HG02870 (cell line): Measurements from ENCODE around the gene PRIM2.
A peak's percentile ranks its signal among the peaks of the same experiment; 100 is the strongest.
"Not testable (repeated sequence)": the region's sequence is repeated elsewhere in the genome, so short reads cannot be mapped to it uniquely, and the experiment has no call there.

Experiments used
- ATAC-seq: cut with Tn5 transposase; IDR thresholded peaks from one replicate; pipeline ENCODE4 v1.9.1; 2021; ENCODE audit warnings: mild to moderate bottlenecking, moderate library complexity; ENCODE audit not compliant: unreplicated experiment

Gene PRIM2

GRCh38 chr6:57496251-57496650, 178.8 kb downstream of the PRIM2 start:
- not testable (repeated sequence) for ATAC-seq

- ATAC-seq: not testable (repeated sequence)
These were observed 183.1 kb downstream of the PRIM2 start for GRCh38 chr6:57500368-57501021.

GRCh38 chr6:57502387-57502786, 185.0 kb downstream of the PRIM2 start:
- not testable (repeated sequence) for ATAC-seq

- ATAC-seq: not testable (repeated sequence)
These were observed 187.8 kb downstream of the PRIM2 start for GRCh38 chr6:57505251-57505650.

GRCh38 chr6:57510390-57510789, 193.0 kb downstream of the PRIM2 start:
- not testable (repeated sequence) for ATAC-seq

- not testable (repeated sequence) for ATAC-seq
These were observed 197.7 kb downstream of the PRIM2 start for GRCh38 chr6:57515171-57515570.

- ATAC-seq: not testable (repeated sequence)
These were observed 198.4 kb downstream of the PRIM2 start for GRCh38 chr6:57515845-57516244.

- ATAC-seq: not testable (repeated sequence)
These were observed 199.3 kb downstream of the PRIM2 start for GRCh38 chr6:57516776-57517175.

GRCh38 chr6:57519198-57519597, 201.8 kb downstream of the PRIM2 start:
- not testable (repeated sequence) for ATAC-seq

- ATAC-seq: not testable (repeated sequence)
These were observed 203.7 kb downstream of the PRIM2 start for GRCh38 chr6:57521085-57521484.

- not testable (repeated sequence) for ATAC-seq
These were observed 205.8 kb downstream of the PRIM2 start for GRCh38 chr6:57523221-57523620.

- ATAC-seq: not testable (repeated sequence)
These were observed 212.3 kb downstream of the PRIM2 start for GRCh38 chr6:57529755-57530154.

- not testable (repeated sequence) for ATAC-seq
These were observed 215.2 kb downstream of the PRIM2 start for GRCh38 chr6:57532660-57533059.

- ATAC-seq: not testable (repeated sequence)
These were observed 217.7 kb downstream of the PRIM2 start for GRCh38 chr6:57535121-57535520.

GRCh38 chr6:57535994-57536393, 218.6 kb downstream of the PRIM2 start:
- ATAC-seq: peak; percentile 84

GRCh38 chr6:57537916-57538315, 220.5 kb downstream of the PRIM2 start:
- ATAC-seq: not testable (repeated sequence)

GRCh38 chr6:57551961-57552360, 234.5 kb downstream of the PRIM2 start:
- ATAC-seq: not testable (repeated sequence)

- ATAC-seq: not testable (repeated sequence)
These were observed 240.4 kb downstream of the PRIM2 start for GRCh38 chr6:57557855-57558254.

- not testable (repeated sequence) for ATAC-seq
These were observed 241.7 kb downstream of the PRIM2 start for GRCh38 chr6:57559170-57559569.

- ATAC-seq: not testable (repeated sequence)
These were observed 244.8 kb downstream of the PRIM2 start for GRCh38 chr6:57562233-57562632.

GRCh38 chr6:57572119-57572518, 254.7 kb downstream of the PRIM2 start:
- not testable (repeated sequence) for ATAC-seq

- ATAC-seq: not testable (repeated sequence)
These were observed 255.4 kb downstream of the PRIM2 start for GRCh38 chr6:57572844-57573243.

GRCh38 chr6:57577023-57577422, 259.6 kb downstream of the PRIM2 start:
- not testable (repeated sequence) for ATAC-seq
